ENCODE measurements around the gene LMTK3. TPM values are rescaled to one million over a fixed set of nuclear protein-coding genes. Genes with fewer than 3 reads are reported as not detected.

LMTK3 gene
- total and polyA plus RNA-seq, 4 donors: 8.8 to 76.5 (median 38.3) TPM

GRCh38 chr19:48510421-48511268 lies 990 bp downstream of the LMTK3 start:
- peaks cover 7% of the 10 kb centered on the region for H3K27me3 ChIP-seq (ENCODE audit: control insufficient read depth, insufficient read depth, low read length)
- peak overlapping the region; percentile 35 for H3K4me3 ChIP-seq (ENCODE audit: low read depth, low read length)
- peaks cover 29% of the 10 kb centered on the region for H3K4me1 ChIP-seq (ENCODE audit: control insufficient read depth, insufficient read depth, low read length)
- 12% methylated on average over 15 of the region's 24 CpGs for WGBS (ENCODE audit: insufficient coverage)
- DNase-seq (ENCODE audit: low read depth in 4 of 6, low spot score in 6 of 6): peak in 3 of 6 donors; percentile 53 to 92 (median 89)
- no peaks in the 10 kb centered on the region for H3K9me3 ChIP-seq (ENCODE audit: control insufficient read depth, insufficient read depth, low read length)
- H3K36me3 ChIP-seq (ENCODE audit: control insufficient read depth, insufficient read depth, low read length): peaks cover 47% of the 10 kb centered on the region
- no peak overlapping the region for H3K27ac ChIP-seq (ENCODE audit: low read depth, low read length)

DNA sequence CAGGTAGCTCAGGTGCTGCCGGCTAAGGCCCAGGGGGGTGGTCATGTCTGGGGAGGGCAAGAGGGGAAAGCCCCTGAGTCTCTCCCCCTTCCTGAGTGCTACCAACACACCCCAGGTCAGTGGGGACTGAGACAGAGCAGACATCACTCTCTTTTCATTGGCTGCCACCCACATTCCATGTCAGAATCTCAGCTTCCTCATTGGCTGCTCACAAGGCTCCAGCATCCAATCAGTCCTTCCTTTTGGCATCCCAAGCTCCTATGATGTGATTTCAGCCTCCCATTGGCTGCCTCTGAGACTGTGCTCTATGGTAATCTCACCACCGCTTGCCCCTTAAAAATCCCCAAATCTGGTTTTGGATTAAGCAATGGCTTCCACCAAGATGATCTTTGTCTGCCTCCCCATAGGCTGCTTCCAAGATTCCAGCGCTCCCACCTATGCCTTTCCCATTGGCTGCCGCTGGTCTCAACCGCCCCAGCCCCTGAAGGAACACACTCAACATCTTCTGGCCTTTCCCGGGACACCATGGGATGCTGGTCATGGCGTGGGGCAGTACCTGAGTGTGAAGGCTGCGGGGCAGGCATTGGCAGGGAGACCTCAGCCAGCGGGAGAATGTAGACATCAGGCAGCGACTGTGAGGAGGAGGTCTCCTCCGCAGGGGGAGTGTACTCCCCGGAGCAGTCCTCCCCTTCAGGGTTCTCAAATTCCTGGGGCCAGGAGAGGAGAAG lies 2.0 kb downstream of the LMTK3 start:
- Histone ChIP-seq H3K27ac (ENCODE audit: low read depth, low read length) (no peak overlapping the region), H3K4me1 (ENCODE audit: control insufficient read depth, insufficient read depth, low read length) (peaks cover 29% of the 10 kb centered on the region), H3K4me3 (ENCODE audit: low read depth, low read length) (no peak overlapping the region), H3K9me3 (ENCODE audit: control insufficient read depth, insufficient read depth, low read length) (no peaks in the 10 kb centered on the region), H3K36me3 (ENCODE audit: control insufficient read depth, insufficient read depth, low read length) (peaks cover 54% of the 10 kb centered on the region), H3K27me3 (ENCODE audit: control insufficient read depth, insufficient read depth, low read length) (peaks cover 7% of the 10 kb centered on the region)
- 78% methylated on average over 7 of the region's 12 CpGs for WGBS (ENCODE audit: insufficient coverage)
- DNase-seq (ENCODE audit: low read depth in 4 of 6, low spot score in 6 of 6): peak in 2 of 6 donors; percentile 41 to 64

DNA sequence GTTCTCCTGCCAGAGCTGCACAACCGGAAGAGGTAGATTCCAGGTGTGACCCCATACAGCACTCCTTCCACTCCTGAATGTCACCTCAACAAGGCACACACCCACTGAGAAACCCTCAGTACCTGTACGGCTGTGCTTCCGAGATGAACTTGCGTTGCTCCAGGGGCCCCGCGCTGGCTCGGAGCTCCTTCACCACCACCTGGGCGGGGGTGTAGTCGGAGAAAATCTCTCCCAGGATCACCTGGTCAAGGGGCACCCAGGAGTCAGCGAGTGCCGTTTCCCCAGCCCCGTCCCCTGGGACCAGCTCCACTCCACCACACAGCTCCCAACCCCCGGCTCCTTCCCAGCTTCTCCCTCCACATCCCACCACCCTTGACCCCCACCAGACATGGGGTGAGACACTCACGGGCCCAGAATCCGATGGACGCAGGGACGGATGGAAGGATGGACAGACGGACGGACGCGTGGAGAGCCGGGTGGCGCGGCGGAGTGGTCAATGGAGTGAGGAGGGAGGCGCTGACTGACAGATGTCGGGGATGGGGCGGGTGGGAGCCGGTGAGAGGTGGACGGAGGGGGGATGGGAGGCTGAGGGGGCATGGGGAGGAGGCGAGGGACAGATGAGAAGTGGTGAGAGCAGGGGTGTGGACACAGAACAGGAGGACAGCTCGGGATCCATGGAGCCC lies 2.8 kb downstream of the LMTK3 start:
- peaks cover 58% of the 10 kb centered on the region for H3K36me3 ChIP-seq (ENCODE audit: control insufficient read depth, insufficient read depth, low read length)
- no peak for DNase-seq (ENCODE audit: low read depth in 4 of 6, low spot score in 6 of 6)
- 88% methylated on average over 20 of the region's 32 CpGs for WGBS (ENCODE audit: insufficient coverage)
- H3K9me3 ChIP-seq (ENCODE audit: control insufficient read depth, insufficient read depth, low read length): no peaks in the 10 kb centered on the region
- H3K27ac ChIP-seq (ENCODE audit: low read depth, low read length): no peak overlapping the region
- H3K4me3 ChIP-seq (ENCODE audit: low read depth, low read length): no peak overlapping the region
- H3K4me1 ChIP-seq (ENCODE audit: control insufficient read depth, insufficient read depth, low read length): peaks cover 29% of the 10 kb centered on the region
- H3K27me3 ChIP-seq (ENCODE audit: control insufficient read depth, insufficient read depth, low read length): peaks cover 7% of the 10 kb centered on the region

GRCh38 chr19:48507911-48508439 lies 3.7 kb downstream of the LMTK3 start:
- peaks cover 67% of the 10 kb centered on the region for H3K36me3 ChIP-seq (ENCODE audit: control insufficient read depth, insufficient read depth, low read length)
- H3K4me3 ChIP-seq (ENCODE audit: low read depth, low read length): no peak overlapping the region
- H3K27ac ChIP-seq (ENCODE audit: low read depth, low read length): no peak overlapping the region
- peaks cover 4% of the 10 kb centered on the region for H3K27me3 ChIP-seq (ENCODE audit: control insufficient read depth, insufficient read depth, low read length)
- H3K4me1 ChIP-seq (ENCODE audit: control insufficient read depth, insufficient read depth, low read length): peaks cover 21% of the 10 kb centered on the region
- DNase-seq (ENCODE audit: low read depth in 4 of 6, low spot score in 6 of 6): no peak
- H3K9me3 ChIP-seq (ENCODE audit: control insufficient read depth, insufficient read depth, low read length): no peaks in the 10 kb centered on the region
- WGBS (ENCODE audit: insufficient coverage): 97% methylated on average over 6 of the region's 7 CpGs

DNA sequence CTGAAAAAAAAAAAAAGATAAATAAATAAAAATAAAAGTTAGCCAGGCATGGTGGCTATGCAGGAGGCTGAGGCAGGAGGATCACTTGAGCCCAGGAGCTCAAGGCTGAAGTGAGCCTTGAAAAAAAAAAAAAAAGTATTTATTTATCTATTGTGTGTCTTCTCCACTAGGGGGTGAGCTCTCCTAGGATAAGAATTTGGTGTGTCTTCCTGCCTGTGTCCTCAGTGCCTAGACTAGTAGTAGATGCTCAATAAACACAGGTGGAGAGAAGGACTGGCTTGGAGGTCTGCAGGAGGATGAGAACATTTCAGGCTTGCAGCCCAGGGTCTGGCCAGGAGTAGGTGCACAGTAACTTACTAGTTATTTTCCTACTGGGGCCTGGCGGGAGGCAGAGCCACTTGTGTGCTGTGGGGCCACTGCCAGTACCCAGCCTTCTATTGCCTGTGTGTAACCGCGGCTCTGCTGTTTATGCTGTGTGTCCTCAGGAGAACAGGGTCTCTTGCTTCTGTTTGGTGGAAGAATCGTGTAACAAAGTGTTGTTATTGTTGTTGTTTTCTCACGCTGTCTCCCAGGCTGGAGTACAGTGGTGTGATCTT lies 5.4 kb downstream of the LMTK3 start:
- Histone ChIP-seq H3K36me3 (ENCODE audit: control insufficient read depth, insufficient read depth, low read length) (peaks cover 84% of the 10 kb centered on the region), H3K4me1 (ENCODE audit: control insufficient read depth, insufficient read depth, low read length) (peaks cover 25% of the 10 kb centered on the region), H3K27ac (ENCODE audit: low read depth, low read length) (no peak overlapping the region), H3K27me3 (ENCODE audit: control insufficient read depth, insufficient read depth, low read length) (no peaks in the 10 kb centered on the region), H3K9me3 (ENCODE audit: control insufficient read depth, insufficient read depth, low read length) (no peaks in the 10 kb centered on the region), H3K4me3 (ENCODE audit: low read depth, low read length) (no peak overlapping the region)
- WGBS (ENCODE audit: insufficient coverage): 91% methylated on average over 5 of the region's 5 CpGs
- DNase-seq (ENCODE audit: low read depth in 4 of 6, low spot score in 6 of 6): no peak

DNA sequence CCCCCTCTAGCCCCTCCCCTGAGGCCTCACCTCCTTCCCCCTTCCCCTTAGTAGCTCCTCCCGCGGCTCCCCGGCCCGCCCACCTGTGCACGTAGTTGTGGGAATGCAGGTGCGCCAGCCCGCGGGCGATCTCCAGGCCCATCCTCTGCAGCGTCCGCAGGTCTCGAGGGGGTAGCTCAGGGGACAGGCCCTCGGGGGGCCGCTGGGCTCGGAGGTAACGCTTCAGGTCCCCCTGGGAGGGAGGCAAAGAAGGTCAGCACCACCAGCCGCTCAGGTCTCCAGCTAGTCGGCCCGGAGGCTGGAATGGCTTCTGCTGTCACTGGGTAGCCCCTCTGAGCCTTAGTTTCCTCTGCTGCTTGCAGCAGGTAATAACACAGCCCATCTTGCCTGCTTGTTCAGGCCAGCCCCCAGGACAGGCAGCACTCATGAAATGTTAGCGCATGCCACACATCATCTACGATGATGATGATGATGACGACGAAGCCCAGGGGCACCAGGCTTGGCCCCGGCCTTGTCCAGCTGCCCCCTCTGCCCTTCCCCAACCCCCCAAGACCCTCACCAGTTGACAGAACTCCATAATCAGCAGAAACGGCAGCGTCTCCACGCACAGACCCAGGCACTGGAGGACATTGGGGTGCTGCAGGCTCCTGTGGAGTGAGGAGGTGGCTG lies 9.2 kb downstream of the LMTK3 start:
- 27% methylated on average over 25 of the region's 27 CpGs for WGBS (ENCODE audit: insufficient coverage)

GRCh38 chr19:48501494-48502349 lies 9.9 kb downstream of the LMTK3 start:
- H3K36me3 ChIP-seq (ENCODE audit: control insufficient read depth, insufficient read depth, low read length): peaks cover 89% of the 10 kb centered on the region
- H3K4me1 ChIP-seq (ENCODE audit: control insufficient read depth, insufficient read depth, low read length): peaks cover 28% of the 10 kb centered on the region
- H3K9me3 ChIP-seq (ENCODE audit: control insufficient read depth, insufficient read depth, low read length): no peaks in the 10 kb centered on the region
- WGBS (ENCODE audit: insufficient coverage): 19% methylated on average over 20 of the region's 20 CpGs
- DNase-seq (ENCODE audit: low read depth in 4 of 6, low spot score in 6 of 6): peak in 2 of 6 donors; percentile 21 to 39
- no peak overlapping the region for H3K27ac ChIP-seq (ENCODE audit: low read depth, low read length)
- no peak overlapping the region for H3K4me3 ChIP-seq (ENCODE audit: low read depth, low read length)
- peaks cover 2% of the 10 kb centered on the region for H3K27me3 ChIP-seq (ENCODE audit: control insufficient read depth, insufficient read depth, low read length)

More for the DNA sequence above, 9.2 kb downstream of the LMTK3 start:
- Histone ChIP-seq H3K9me3 (ENCODE audit: control insufficient read depth, insufficient read depth, low read length) (no peaks in the 10 kb centered on the region), H3K27me3 (ENCODE audit: control insufficient read depth, insufficient read depth, low read length) (peaks cover 2% of the 10 kb centered on the region), H3K4me1 (ENCODE audit: control insufficient read depth, insufficient read depth, low read length) (peaks cover 24% of the 10 kb centered on the region), H3K36me3 (ENCODE audit: control insufficient read depth, insufficient read depth, low read length) (peaks cover 90% of the 10 kb centered on the region), H3K4me3 (ENCODE audit: low read depth, low read length) (no peak overlapping the region), H3K27ac (ENCODE audit: low read depth, low read length) (no peak overlapping the region)
- peak in 1 of 6 donors; percentile 1 for DNase-seq (ENCODE audit: low read depth in 4 of 6, low spot score in 6 of 6)

DNA sequence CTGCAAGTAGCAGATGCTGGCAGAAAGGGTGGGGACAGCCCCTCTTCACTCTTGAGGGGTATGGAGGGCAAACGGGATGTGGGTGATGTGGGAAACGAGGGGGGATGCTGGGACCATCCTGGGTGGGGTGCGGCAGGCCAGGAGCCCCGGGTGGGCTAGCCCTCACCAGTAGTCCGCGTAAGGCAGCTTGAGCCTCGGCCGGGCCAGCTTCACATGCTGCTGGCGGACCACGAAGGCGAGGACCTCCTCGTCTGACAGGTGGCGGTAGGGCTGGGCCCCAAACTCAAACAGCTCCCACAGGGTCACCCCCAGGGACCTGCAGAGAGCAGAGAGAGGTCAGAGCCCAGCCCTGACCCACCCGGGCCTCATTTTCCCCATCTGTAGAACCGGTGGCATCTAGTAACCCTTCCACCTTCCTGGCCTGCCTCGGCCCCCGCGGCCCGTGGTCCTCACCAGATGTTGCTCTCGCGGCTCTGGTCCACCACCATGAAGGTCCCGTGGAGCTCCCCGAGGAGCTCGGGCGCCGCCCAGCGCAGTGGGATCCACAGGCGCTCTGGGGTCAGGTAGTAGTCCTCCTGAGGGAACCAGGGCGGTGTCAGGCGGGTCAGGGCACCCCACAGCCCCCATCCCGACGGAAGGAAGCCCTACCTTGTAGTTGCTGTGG lies 10.7 kb downstream of the LMTK3 start:
- Histone ChIP-seq H3K36me3 (ENCODE audit: control insufficient read depth, insufficient read depth, low read length) (peaks cover 82% of the 10 kb centered on the region), H3K9me3 (ENCODE audit: control insufficient read depth, insufficient read depth, low read length) (no peaks in the 10 kb centered on the region), H3K27ac (ENCODE audit: low read depth, low read length) (no peak overlapping the region), H3K27me3 (ENCODE audit: control insufficient read depth, insufficient read depth, low read length) (peaks cover 2% of the 10 kb centered on the region), H3K4me1 (ENCODE audit: control insufficient read depth, insufficient read depth, low read length) (peaks cover 28% of the 10 kb centered on the region), H3K4me3 (ENCODE audit: low read depth, low read length) (no peak overlapping the region)
- DNase-seq (ENCODE audit: low read depth in 4 of 6, low spot score in 6 of 6): peak in 1 of 6 donors; percentile 0
- WGBS (ENCODE audit: insufficient coverage): 57% methylated on average over 32 of the region's 32 CpGs

Data from spinal cord (tissue), 10 donors.